ENCODE measurements around the gene HTR6.

HTR6 gene

GRCh38 chr1:19723874-19724273, 59.2 kb downstream of the HTR6 start:
- DNase-seq (ENCODE audit: low read depth): no peak
- H3K4me3 ChIP-seq (ENCODE audit: control insufficient read depth, low read depth, low read length): no peak overlapping the region
- TF ChIP-seq CTCF (IDR thresholded peaks at IDR 0.05; ENCODE audit: control insufficient read depth, insufficient read depth, low read depth, low read length, missing control alignments): no peak

GRCh38 chr1:19725606-19726005, 60.9 kb downstream of the HTR6 start:
- H3K4me3 ChIP-seq (ENCODE audit: control insufficient read depth, low read depth, low read length): no peak overlapping the region
- no peak for TF ChIP-seq CTCF (IDR thresholded peaks at IDR 0.05; ENCODE audit: control insufficient read depth, insufficient read depth, low read depth, low read length, missing control alignments)
- no peak for DNase-seq (ENCODE audit: low read depth)

GRCh38 chr1:19728413-19729145, 63.9 kb downstream of the HTR6 start:
- no peak for DNase-seq (ENCODE audit: low read depth)
- H3K4me3 ChIP-seq (ENCODE audit: control insufficient read depth, low read depth, low read length): no peak overlapping the region
- no peak for TF ChIP-seq CTCF (IDR thresholded peaks at IDR 0.05; ENCODE audit: control insufficient read depth, insufficient read depth, low read depth, low read length, missing control alignments)

GRCh38 chr1:19730232-19730631, 65.6 kb downstream of the HTR6 start:
- no peak for DNase-seq (ENCODE audit: low read depth)
- H3K4me3 ChIP-seq (ENCODE audit: control insufficient read depth, low read depth, low read length): no peak overlapping the region
- TF ChIP-seq CTCF (IDR thresholded peaks at IDR 0.05; ENCODE audit: control insufficient read depth, insufficient read depth, low read depth, low read length, missing control alignments): no peak

Measured in AG09309 (cell line).